ENCODE data around the gene RTP5. TPM values are rescaled to one million over a fixed set of nuclear protein-coding genes. Genes with fewer than 3 reads are reported as not detected.

RTP5 gene
- total RNA-seq, 2 donors from 2014 or later: 0.63 TPM; not detected in 1

- H3K4me1 ChIP-seq (ENCODE audit: control insufficient read depth in 1 of 2, low read depth in 2 of 2): no peaks in the 10 kb centered on the region
- TF ChIP-seq, protein P1, sequence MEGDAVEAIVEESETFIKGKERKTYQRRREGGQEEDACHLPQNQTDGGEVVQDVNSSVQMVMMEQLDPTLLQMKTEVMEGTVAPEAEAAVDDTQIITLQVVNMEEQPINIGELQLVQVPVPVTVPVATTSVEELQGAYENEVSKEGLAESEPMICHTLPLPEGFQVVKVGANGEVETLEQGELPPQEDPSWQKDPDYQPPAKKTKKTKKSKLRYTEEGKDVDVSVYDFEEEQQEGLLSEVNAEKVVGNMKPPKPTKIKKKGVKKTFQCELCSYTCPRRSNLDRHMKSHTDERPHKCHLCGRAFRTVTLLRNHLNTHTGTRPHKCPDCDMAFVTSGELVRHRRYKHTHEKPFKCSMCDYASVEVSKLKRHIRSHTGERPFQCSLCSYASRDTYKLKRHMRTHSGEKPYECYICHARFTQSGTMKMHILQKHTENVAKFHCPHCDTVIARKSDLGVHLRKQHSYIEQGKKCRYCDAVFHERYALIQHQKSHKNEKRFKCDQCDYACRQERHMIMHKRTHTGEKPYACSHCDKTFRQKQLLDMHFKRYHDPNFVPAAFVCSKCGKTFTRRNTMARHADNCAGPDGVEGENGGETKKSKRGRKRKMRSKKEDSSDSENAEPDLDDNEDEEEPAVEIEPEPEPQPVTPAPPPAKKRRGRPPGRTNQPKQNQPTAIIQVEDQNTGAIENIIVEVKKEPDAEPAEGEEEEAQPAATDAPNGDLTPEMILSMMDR (IDR thresholded peaks at IDR 0.05): no peak
- ATAC-seq (ENCODE audit: insufficient number of reproducible peaks, low FRiP score, low read depth) (no peak), DNase-seq (ENCODE audit: low spot score) (no peak)
- peak overlapping the region; percentile 66 for H3K4me3 ChIP-seq
- H3K9me3 ChIP-seq: no peaks in the 10 kb centered on the region
- no peak overlapping the region for H3K27ac ChIP-seq
- no peaks in the 10 kb centered on the region for H3K36me3 ChIP-seq
- H3K27me3 ChIP-seq (replicated peaks; ENCODE audit: insufficient read depth): no peaks in the 10 kb centered on the region
These were observed 32.2 kb downstream of the RTP5 start for GRCh38 chr2:241901500-241902351.

DNA sequence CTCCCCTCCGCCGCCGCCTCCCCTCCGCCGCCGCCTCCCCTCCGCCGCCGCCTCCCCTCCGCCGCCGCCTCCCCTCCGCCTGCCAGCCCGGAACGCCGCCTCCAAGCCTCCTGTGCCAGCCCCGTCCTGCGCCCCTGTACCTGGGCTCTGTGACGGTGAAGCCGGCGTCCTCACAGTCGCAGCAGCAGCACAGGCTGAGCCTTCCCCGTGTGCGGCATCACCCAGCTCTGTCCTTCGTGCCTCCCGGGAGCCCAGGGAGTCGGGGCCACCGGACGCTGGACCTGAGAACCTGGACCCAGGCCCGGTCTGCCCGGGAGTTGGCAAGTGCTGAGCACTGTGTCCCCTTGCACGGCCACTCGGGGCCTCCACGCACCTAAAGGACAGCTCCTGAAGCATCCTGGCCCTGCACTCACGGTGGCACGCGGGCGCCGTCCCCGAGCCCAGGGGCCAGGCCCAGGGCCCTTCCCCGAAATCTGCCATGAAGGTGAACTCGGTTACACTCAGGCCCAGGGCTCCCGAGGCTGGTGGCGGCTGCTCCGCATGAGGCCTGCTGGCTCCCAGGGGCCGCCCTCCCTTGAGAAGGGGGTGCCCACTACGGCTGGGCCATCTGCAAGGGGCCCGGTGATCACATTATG lies 32.9 kb downstream of the RTP5 start:
- H3K27ac ChIP-seq: no peak overlapping the region
- DNase-seq (ENCODE audit: low spot score): no peak
- no peaks in the 10 kb centered on the region for H3K27me3 ChIP-seq (replicated peaks; ENCODE audit: insufficient read depth)
- no peaks in the 10 kb centered on the region for H3K4me1 ChIP-seq (ENCODE audit: control insufficient read depth in 1 of 2, low read depth in 2 of 2)
- TF ChIP-seq, protein P1 (IDR thresholded peaks at IDR 0.05): no peak
- no peak for ATAC-seq (ENCODE audit: insufficient number of reproducible peaks, low FRiP score, low read depth)
- H3K4me3 ChIP-seq: peak overlapping the region; percentile 66
- H3K36me3 ChIP-seq: no peaks in the 10 kb centered on the region
- no peaks in the 10 kb centered on the region for H3K9me3 ChIP-seq

- Histone ChIP-seq H3K9me3 (no peaks in the 10 kb centered on the region), H3K4me3 (no peak overlapping the region), H3K27ac (no peak overlapping the region), H3K4me1 (ENCODE audit: control insufficient read depth in 1 of 2, low read depth in 2 of 2) (no peaks in the 10 kb centered on the region), H3K27me3 (replicated peaks; ENCODE audit: insufficient read depth) (no peaks in the 10 kb centered on the region), H3K36me3 (no peaks in the 10 kb centered on the region)
- TF ChIP-seq, protein P1 (IDR thresholded peaks at IDR 0.05): no peak
- no peak for DNase-seq (ENCODE audit: low spot score)
- ATAC-seq (ENCODE audit: insufficient number of reproducible peaks, low FRiP score, low read depth): no peak
These were observed 33.8 kb downstream of the RTP5 start for GRCh38 chr2:241903121-241904010.

DNA sequence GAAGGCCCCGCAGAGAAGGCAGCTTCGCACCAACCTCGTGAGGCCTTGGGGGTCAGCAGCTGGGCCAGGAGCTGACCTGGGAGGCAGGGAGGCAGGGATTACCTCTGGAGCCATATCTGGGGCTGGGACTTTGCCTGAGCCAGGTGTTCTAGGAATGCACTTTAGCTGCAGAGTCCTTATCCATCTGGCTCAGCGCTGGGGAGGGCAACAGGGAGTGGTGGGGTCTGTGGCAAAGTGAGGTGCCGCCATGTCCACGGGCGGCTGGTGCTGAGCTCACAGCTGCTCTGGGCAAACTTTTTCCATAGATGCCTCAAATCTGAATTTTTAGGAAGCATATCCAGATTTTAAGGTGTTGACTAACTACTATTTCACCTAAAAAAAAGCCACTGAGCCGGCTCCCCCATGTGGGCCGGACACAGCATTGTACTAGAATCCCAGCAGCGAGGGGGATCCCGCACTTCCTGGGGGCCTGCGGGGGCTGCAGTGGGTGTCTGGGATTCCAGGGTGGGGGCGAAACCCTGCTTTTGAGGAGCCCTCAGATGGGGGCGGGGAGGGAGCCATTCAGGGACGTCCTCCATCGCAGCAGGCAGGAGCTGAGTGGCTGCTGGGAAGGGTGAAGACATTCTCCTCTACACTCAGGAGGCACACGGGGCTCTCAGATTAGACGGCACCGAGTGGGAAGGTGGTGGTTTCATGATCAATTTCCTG lies 34.6 kb downstream of the RTP5 start:
- Histone ChIP-seq H3K9me3 (no peaks in the 10 kb centered on the region), H3K27ac (no peak overlapping the region), H3K4me3 (no peak overlapping the region), H3K27me3 (replicated peaks; ENCODE audit: insufficient read depth) (no peaks in the 10 kb centered on the region), H3K4me1 (ENCODE audit: control insufficient read depth in 1 of 2, low read depth in 2 of 2) (no peaks in the 10 kb centered on the region), H3K36me3 (no peaks in the 10 kb centered on the region)
- DNase-seq (ENCODE audit: low spot score) (no peak), ATAC-seq (ENCODE audit: insufficient number of reproducible peaks, low FRiP score, low read depth) (no peak)
- TF ChIP-seq, protein P1 (IDR thresholded peaks at IDR 0.05): no peak

All from thoracic aorta (tissue), 2 donors.